Measurements from ENCODE around the gene RESP18. TPM values are rescaled to one million over a fixed set of nuclear protein-coding genes. Genes with fewer than 3 reads are reported as not detected.

The RESP18 gene
- not detected in 2 replicates for total RNA-seq (2014; rRNA removed; shearing (Covaris generic))

- in situ Hi-C loops (cut with HindIII; ENCODE audit: low sequenced_read_pairs), result no loop called here
These were observed at the start of gene RESP18 for GRCh38 chr2:219332542-219332941. RESP18 (minus strand) TSS chr2:219332744.

GRCh38 chr2:219381448-219381847 lies 48.9 kb upstream of the RESP18 start:
- in situ Hi-C loops (cut with HindIII; ENCODE audit: low sequenced_read_pairs), result no loop called here
- DNase-seq (ENCODE audit: low spot score), result no peak

More at GRCh38 chr2:219332542-219332941, at the start of gene RESP18:
- DNase-seq (ENCODE audit: low spot score), result no peak

- no peak for DNase-seq (ENCODE audit: low spot score)
- in situ Hi-C loops (cut with HindIII; ENCODE audit: low sequenced_read_pairs), result no loop called here
These were observed 48.4 kb upstream of the RESP18 start for GRCh38 chr2:219380926-219381325.

- no peak for DNase-seq (ENCODE audit: low spot score)
- in situ Hi-C loops (cut with HindIII; ENCODE audit: low sequenced_read_pairs), result no loop called here
These were observed 45.8 kb upstream of the RESP18 start for GRCh38 chr2:219378163-219378851.

GRCh38 chr2:219369447-219369861 lies 36.9 kb upstream of the RESP18 start:
- in situ Hi-C loops (cut with HindIII; ENCODE audit: low sequenced_read_pairs), result no loop called here

GRCh38 chr2:219368690-219369191 lies 36.2 kb upstream of the RESP18 start:
- no peak for DNase-seq (ENCODE audit: low spot score)

More at GRCh38 chr2:219369447-219369861, 36.9 kb upstream of the RESP18 start:
- no peak for DNase-seq (ENCODE audit: low spot score)

GRCh38 chr2:219362524-219363164 lies 30.1 kb upstream of the RESP18 start:
- in situ Hi-C loops (cut with HindIII; ENCODE audit: low sequenced_read_pairs), result no loop called here
- DNase-seq (ENCODE audit: low spot score), result no peak

More at GRCh38 chr2:219368690-219369191, 36.2 kb upstream of the RESP18 start:
- in situ Hi-C loops (cut with HindIII; ENCODE audit: low sequenced_read_pairs), result no loop called here

GRCh38 chr2:219362072-219362471 lies 29.5 kb upstream of the RESP18 start:
- in situ Hi-C loops (cut with HindIII; ENCODE audit: low sequenced_read_pairs), result no loop called here
- no peak for DNase-seq (ENCODE audit: low spot score)

- in situ Hi-C loops (cut with HindIII; ENCODE audit: low sequenced_read_pairs), result no loop called here
- DNase-seq (ENCODE audit: low spot score), result no peak
These were observed 25.9 kb upstream of the RESP18 start for GRCh38 chr2:219358170-219359075.

- no peak for DNase-seq (ENCODE audit: low spot score)
- in situ Hi-C loops (cut with HindIII; ENCODE audit: low sequenced_read_pairs), result no loop called here
These were observed 24.3 kb upstream of the RESP18 start for GRCh38 chr2:219356834-219357233.

- no peak for DNase-seq (ENCODE audit: low spot score)
- in situ Hi-C loops (cut with HindIII; ENCODE audit: low sequenced_read_pairs), result no loop called here
These were observed 22.0 kb upstream of the RESP18 start for GRCh38 chr2:219354582-219354981.

- DNase-seq (ENCODE audit: low spot score), result no peak
- in situ Hi-C loops (cut with HindIII; ENCODE audit: low sequenced_read_pairs), result no loop called here
These were observed 20.6 kb upstream of the RESP18 start for GRCh38 chr2:219353129-219353528.

- DNase-seq (ENCODE audit: low spot score), result peak; percentile 69
- in situ Hi-C loops (cut with HindIII; ENCODE audit: low sequenced_read_pairs), result no loop called here
These were observed 20.0 kb upstream of the RESP18 start for GRCh38 chr2:219352448-219353023.

GRCh38 chr2:219350710-219351221 lies 18.2 kb upstream of the RESP18 start:
- in situ Hi-C loops (cut with HindIII; ENCODE audit: low sequenced_read_pairs), result no loop called here
- DNase-seq (ENCODE audit: low spot score), result no peak

- in situ Hi-C loops (cut with HindIII; ENCODE audit: low sequenced_read_pairs), result no loop called here
- no peak for DNase-seq (ENCODE audit: low spot score)
These were observed 17.7 kb upstream of the RESP18 start for GRCh38 chr2:219350215-219350614.

GRCh38 chr2:219344751-219345430 lies 12.3 kb upstream of the RESP18 start:
- in situ Hi-C loops (cut with HindIII; ENCODE audit: low sequenced_read_pairs), result no loop called here
- DNase-seq (ENCODE audit: low spot score), result peak; percentile 44

GRCh38 chr2:219335373-219335786 lies 2.8 kb upstream of the RESP18 start:
- in situ Hi-C loops (cut with HindIII; ENCODE audit: low sequenced_read_pairs), result no loop called here
- DNase-seq (ENCODE audit: low spot score), result no peak

- in situ Hi-C loops (cut with HindIII; ENCODE audit: low sequenced_read_pairs), result no loop called here
- no peak for DNase-seq (ENCODE audit: low spot score)
These were observed 1.5 kb upstream of the RESP18 start for GRCh38 chr2:219334076-219334475.

All from G401 (cell line).